Gastroesophageal sphincter (tissue), 3 donors: Measurements from ENCODE around the gene DPM3.

Experiments
- EP300 ChIP-seq: sonication (generic); formaldehyde crosslinking; IDR thresholded peaks from one replicate; pipeline ENCODE4 v1.6.1; 2017; ENCODE audit warnings: antibody characterized with exemption, mild to moderate bottlenecking
- POLR2A ChIP-seq, 2 donors: fragments of 450-650 bp; IDR thresholded peaks; one replicate each; pipeline ENCODE4 v1.6.1; 2017; ENCODE audit warnings: antibody characterized with exemption in 2 of 2, mild to moderate bottlenecking in 2 of 2, moderate library complexity in 1 of 2
- TF ChIP-seq, protein P1 (sequence below), 4 experiments: fragments of 200-600 bp in 2 of 4; fragments of 450-650 bp in 2 of 4; sonication (generic) in 1 of 4; IDR thresholded peaks; one replicate each; pipeline ENCODE4 v1.5.1; 2017 to 2019; ENCODE audit warnings: antibody characterized with exemption in 4 of 4, mild to moderate bottlenecking in 2 of 4, moderate library complexity in 2 of 4

DNA sequence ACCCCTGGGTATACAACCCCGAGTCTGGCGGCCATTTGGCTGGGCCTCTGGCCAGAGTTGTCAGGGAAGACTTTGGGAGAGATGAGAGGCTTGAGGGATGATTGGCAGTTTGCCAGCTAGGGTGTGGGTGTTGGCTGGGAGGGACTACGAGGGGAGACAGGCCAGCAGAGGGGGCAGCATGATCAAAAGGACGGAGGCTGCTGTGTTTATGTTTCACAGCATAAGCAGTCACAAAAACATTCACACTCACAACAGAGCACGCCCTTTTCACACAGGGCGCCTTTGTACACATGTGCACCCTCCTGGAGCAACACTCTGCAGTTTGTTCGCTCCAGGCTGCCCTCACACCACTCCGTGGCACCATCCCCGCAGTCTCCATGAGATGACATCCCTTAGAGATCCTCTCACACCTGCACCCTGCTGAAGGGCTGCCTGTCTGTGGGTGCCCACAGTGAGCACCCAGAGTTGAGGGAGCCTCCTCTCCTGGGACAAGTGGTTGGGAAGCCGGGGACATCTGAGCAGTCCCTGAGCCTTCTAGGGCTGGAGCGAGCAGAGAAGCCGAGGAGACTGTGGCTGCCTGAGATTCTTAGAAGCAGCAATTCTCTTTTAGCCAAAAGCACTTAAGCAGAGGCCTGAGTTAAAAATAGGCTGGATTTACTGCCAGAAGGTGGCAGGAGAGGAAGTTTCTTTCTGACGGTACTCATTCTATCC is 46.3 kb downstream of the DPM3 start:
- TF ChIP-seq, protein P1, sequence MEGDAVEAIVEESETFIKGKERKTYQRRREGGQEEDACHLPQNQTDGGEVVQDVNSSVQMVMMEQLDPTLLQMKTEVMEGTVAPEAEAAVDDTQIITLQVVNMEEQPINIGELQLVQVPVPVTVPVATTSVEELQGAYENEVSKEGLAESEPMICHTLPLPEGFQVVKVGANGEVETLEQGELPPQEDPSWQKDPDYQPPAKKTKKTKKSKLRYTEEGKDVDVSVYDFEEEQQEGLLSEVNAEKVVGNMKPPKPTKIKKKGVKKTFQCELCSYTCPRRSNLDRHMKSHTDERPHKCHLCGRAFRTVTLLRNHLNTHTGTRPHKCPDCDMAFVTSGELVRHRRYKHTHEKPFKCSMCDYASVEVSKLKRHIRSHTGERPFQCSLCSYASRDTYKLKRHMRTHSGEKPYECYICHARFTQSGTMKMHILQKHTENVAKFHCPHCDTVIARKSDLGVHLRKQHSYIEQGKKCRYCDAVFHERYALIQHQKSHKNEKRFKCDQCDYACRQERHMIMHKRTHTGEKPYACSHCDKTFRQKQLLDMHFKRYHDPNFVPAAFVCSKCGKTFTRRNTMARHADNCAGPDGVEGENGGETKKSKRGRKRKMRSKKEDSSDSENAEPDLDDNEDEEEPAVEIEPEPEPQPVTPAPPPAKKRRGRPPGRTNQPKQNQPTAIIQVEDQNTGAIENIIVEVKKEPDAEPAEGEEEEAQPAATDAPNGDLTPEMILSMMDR (IDR thresholded peaks at IDR 0.05): peak in 3 of 4 experiments; percentile 33 to 57 (median 48)
- TF ChIP-seq POLR2A (IDR thresholded peaks at IDR 0.05) (no peak), EP300 (no peak)
